K562 (cell line): Measurements from ENCODE around the gene FSTL4. TPM values are rescaled to one million over a fixed set of nuclear protein-coding genes. Genes with fewer than 3 reads are reported as not detected.

Experiments
- ATAC-seq: fragments of 200-7000 bp; cut with Tn5 transposase; 3 replicates; pipeline ENCODE4 v1.9.1; 2020; ENCODE audit warnings: moderate library complexity
- BruUV-seq: library from RNA; stranded (reverse); fragments of 400-500 nt; replicated peaks from 2 replicates; lab custom pipeline; 2021; lab: Mats Ljungman, UMichigan
- CTCF ChIA-PET: fragments of 300-600 bp; formaldehyde crosslinking; extraction: SDS; loops from one replicate; lab custom pipeline; 2021; ENCODE audit warnings: low intra/inter-chr PET ratio; lab: Yijun Ruan, JAX
- POLR2A ChIA-PET: fragments of 300-600, 350-650 bp; sonication (Branson Sonifier 250); formaldehyde crosslinking; extraction: SDS; loops from one replicate; lab custom pipeline; 2021; ENCODE audit warnings: antibody characterized with exemption, inconsistent platforms; lab: Yijun Ruan, JAX
- DNase-seq, 4 experiments: peaks; one replicate each; pipeline versions ENCODE4 v3.0.0 to v3.0.0-alpha.2; 2011 to 2018; ENCODE audit warnings: low spot score in 3 of 4, mixed read lengths in 3 of 4; ENCODE audit errors: extremely low read depth in 1 of 4
- FAIRE-seq: peaks from 2 replicates; lab custom pipeline; 2011; peaks lifted over from hg19 to GRCh38; lab: Jason Lieb, UNC
- H2AFZ ChIP-seq: 2 replicates; pipeline ENCODE4 v1.6.0; 2011; ENCODE audit warnings: low read depth, low read length, control low read depth, inconsistent platforms
- H3K27ac ChIP-seq: fragments of 200-600 bp; 3 replicates; pipeline ENCODE4 v1.8.0; 2011; ENCODE audit warnings: low read depth, mild to moderate bottlenecking, control low read depth, inconsistent platforms, low read length, moderate library complexity, mixed read lengths; ENCODE audit errors: extremely low read depth
- H3K27me3 ChIP-seq, 2 experiments: fragments of 300-600 bp in 1 of 2; 2 replicates in 1 of 2; 3 replicates in 1 of 2; pipeline versions ENCODE4 v1.6.0 to v1.8.0; 2011; ENCODE audit warnings: inconsistent platforms in 2 of 2, low read length in 2 of 2, mild to moderate bottlenecking in 1 of 2, mixed read lengths in 1 of 2, moderate library complexity in 1 of 2; ENCODE audit not compliant: control insufficient read depth in 2 of 2, insufficient read depth in 2 of 2
- H3K36me3 ChIP-seq: fragments of 300-600 bp; 3 replicates; pipeline ENCODE4 v1.8.0; 2011; ENCODE audit warnings: mild to moderate bottlenecking, low read length, inconsistent platforms; ENCODE audit not compliant: control insufficient read depth, insufficient read depth
- H3K4me1 ChIP-seq, 2 experiments: fragments of 200-600 bp in 1 of 2; replicated peaks in 1 of 2; 2 replicates in 1 of 2; 3 replicates in 1 of 2; pipeline versions ENCODE4 v1.5.1 to v1.8.0; 2011; ENCODE audit warnings: inconsistent platforms in 2 of 2, low read length in 2 of 2, mild to moderate bottlenecking in 1 of 2, mixed read lengths in 1 of 2, moderate library complexity in 1 of 2; ENCODE audit not compliant: control insufficient read depth in 2 of 2, insufficient read depth in 2 of 2
- H3K4me2 ChIP-seq: 2 replicates; pipeline ENCODE4 v1.6.1; 2011; ENCODE audit warnings: low read length, control low read depth, inconsistent platforms, mixed read lengths; ENCODE audit not compliant: insufficient read depth
- H3K4me3 ChIP-seq: fragments of 200-600 bp; sonication (generic), shearing (Covaris generic); 2 replicates; pipeline ENCODE4 v1.5.1; 2016; ENCODE audit warnings: control low read depth, inconsistent platforms
- H3K79me2 ChIP-seq: fragments of 200-600 bp; 3 replicates; pipeline ENCODE4 v1.8.0; 2011; ENCODE audit warnings: low read length, inconsistent platforms; ENCODE audit not compliant: control insufficient read depth, insufficient read depth
- H3K9ac ChIP-seq, 2 experiments: 2 replicates each; pipeline versions ENCODE4 v1.6.0 to v1.6.1; 2011; ENCODE audit warnings: low read depth in 2 of 2, low read length in 2 of 2, control low read depth in 1 of 2, inconsistent platforms in 1 of 2, mild to moderate bottlenecking in 1 of 2, mixed read lengths in 1 of 2; ENCODE audit not compliant: insufficient read depth in 1 of 2
- H3K9me1 ChIP-seq: one replicate; pipeline ENCODE4 v1.6.0; 2011; ENCODE audit warnings: inconsistent platforms, mild to moderate bottlenecking, low read length, moderate library complexity; ENCODE audit not compliant: control insufficient read depth, insufficient read depth
- H3K9me3 ChIP-seq: replicated peaks from 2 replicates; pipeline ENCODE4 v1.5.1; 2011; ENCODE audit warnings: low read depth, low read length, inconsistent platforms; ENCODE audit not compliant: control insufficient read depth, insufficient read depth
- H4K20me1 ChIP-seq: replicated peaks from 2 replicates; pipeline ENCODE4 v1.6.1; 2011; ENCODE audit warnings: low read length, inconsistent platforms, mixed read lengths; ENCODE audit not compliant: control insufficient read depth, insufficient read depth
- ARID2 ChIP-seq: fragments of 450-650 bp; IDR thresholded peaks from 2 replicates; pipeline ENCODE4 v1.6.1; 2017; ENCODE audit warnings: antibody characterized with exemption, mild to moderate bottlenecking
- BRD4 ChIP-seq: fragments of 200-600 bp; sonication (generic); IDR thresholded peaks from 2 replicates; pipeline ENCODE4 v1.6.1; 2017; ENCODE audit warnings: inconsistent platforms
- EP300 ChIP-seq: IDR thresholded peaks from 2 replicates; pipeline ENCODE4 v1.6.1; 2012; ENCODE audit warnings: low read length, improper control_type of control experiment
- ETV6 ChIP-seq, 3 experiments: fragments of 150-350 bp in 1 of 3; sonication (generic) in 1 of 3; formaldehyde crosslinking in 1 of 3; IDR thresholded peaks; 2 replicates each; pipeline versions ENCODE4 v1.6.1 to v1.8.0; 2014 to 2022; ENCODE audit warnings: borderline replicate concordance in 2 of 3, low read depth in 2 of 3, antibody characterized with exemption in 1 of 3, low read length in 1 of 3, mild to moderate bottlenecking in 1 of 3, missing genetic modification reagents in 1 of 3
- FOXK1 ChIP-seq: sonication (generic); formaldehyde crosslinking; IDR thresholded peaks from 2 replicates; pipeline ENCODE4 v1.8.0; 2022; ENCODE audit warnings: missing genetic modification reagents, mild to moderate bottlenecking, borderline replicate concordance
- HMG20A ChIP-seq: fragments of 450-650 bp; formaldehyde crosslinking; conservative IDR thresholded peaks from 2 replicates; pipeline ENCODE4 v1.4.0; 2020; ENCODE audit warnings: mild to moderate bottlenecking, mixed read lengths
- MYNN ChIP-seq, 2 experiments: sonication (generic); formaldehyde crosslinking in 1 of 2; IDR thresholded peaks; 2 replicates each; pipeline versions ENCODE4 v1.5.0 to v1.6.1; 2016 to 2020; ENCODE audit warnings: antibody characterized with exemption in 1 of 2, missing genetic modification reagents in 1 of 2
- NCOA2 ChIP-seq, 2 experiments: fragments of 450-650 bp; IDR thresholded peaks; 2 replicates each; pipeline ENCODE4 v1.6.1; 2018; ENCODE audit warnings: mild to moderate bottlenecking in 2 of 2, moderate library complexity in 1 of 2; ENCODE audit not compliant: partially characterized antibody in 2 of 2
- SOX6 ChIP-seq: fragments of 450-650 bp; IDR thresholded peaks from 2 replicates; pipeline ENCODE4 v1.6.1; 2014; ENCODE audit warnings: mild to moderate bottlenecking
- SRSF1 ChIP-seq: fragments of 200-400 bp; formaldehyde crosslinking; IDR thresholded peaks from 2 replicates; pipeline ENCODE4 v1.6.1; 2017; ENCODE audit warnings: mild to moderate bottlenecking, low read depth, low read length, moderate library complexity
- TCF3 ChIP-seq: sonication (generic); formaldehyde crosslinking; IDR thresholded peaks from 2 replicates; pipeline ENCODE4 v1.4.0; 2020; ENCODE audit warnings: mild to moderate bottlenecking, missing genetic modification reagents
- ZFX ChIP-seq: sonication (generic); formaldehyde crosslinking; IDR thresholded peaks from 2 replicates; pipeline ENCODE4 v1.8.0; 2022; ENCODE audit warnings: mild to moderate bottlenecking, missing genetic modification reagents, moderate library complexity
- ZNF124 ChIP-seq: sonication (generic); formaldehyde crosslinking; IDR thresholded peaks from 2 replicates; pipeline ENCODE4 v1.8.1; 2022; ENCODE audit warnings: missing genetic modification reagents
- ZNF165 ChIP-seq: fragments of 250-450 bp; sonication (Bioruptor Pico); IDR thresholded peaks from 2 replicates; pipeline ENCODE4 v1.4.0; 2020; ENCODE audit warnings: borderline replicate concordance
- WGBS: fragments of 100-300 bp; shearing (Covaris generic); methylation state at CpG from one replicate; pipeline ENCODE4 v1.1.6; 2016; ENCODE audit warnings: low coverage, mixed read lengths; ENCODE audit not compliant: insufficient coverage; ENCODE audit errors: missing lambda C conversion rate; 5-methylcytosine and 5-hydroxymethylcytosine counted together
- in situ Hi-C: fragments of 300-500 bp; cut with MboI; formaldehyde crosslinking; loops from 4 replicates; pipeline ENCODE4 v1.15.0; 2018; ENCODE audit warnings: inconsistent platforms, mixed read lengths
- intact Hi-C: fragments of 100-400 bp; cut with micrococcal nuclease; formaldehyde crosslinking; loops from 2 replicates; pipeline ENCODE4 v1.14.2; 2022
- polyA plus RNA-seq, 8 experiments: library from polyadenylated mRNA; depleted of rRNA in 4 of 8; stranded (reverse) in 5 of 8; unstranded in 3 of 8; fragments of >200 nt; fragmentation: Nextera tagmentation in 2 of 8; fragmentation: Illumina TruSeq in 1 of 8; extraction: Ambion mirVana in 2 of 8; extraction: Trizol in 1 of 8; gene quantifications; 2 replicates each; pipeline versions ENCODE4 v1.2.1 to v1.2.3, GENCODE V29; 2011 to 2014; ENCODE audit warnings: inconsistent platforms in 1 of 8, missing spikeins in 1 of 8
- total RNA-seq, 7 experiments: library from RNA; depleted of rRNA in 6 of 7; stranded (reverse); fragments of >200 nt in 6 of 7; fragmentation: Illumina TruSeq in 2 of 7; extraction: Trizol in 2 of 7; gene quantifications; 2 replicates each; pipeline versions ENCODE4 v1.2.1 to v1.2.3, GENCODE V29; 2011 to 2021; ENCODE audit warnings: low replicate concordance in 1 of 7
- TF ChIP-seq, protein P1 (sequence below): IDR thresholded peaks from 2 replicates; pipeline ENCODE4 v1.6.1; 2014; ENCODE audit warnings: antibody characterized with exemption
- TF ChIP-seq, protein P2 (sequence below), 2 experiments: fragments of 450-650 bp; conservative IDR thresholded peaks; 2 replicates each; pipeline ENCODE4 v1.6.1; 2017; ENCODE audit warnings: mild to moderate bottlenecking in 2 of 2, moderate library complexity in 2 of 2
- TF ChIP-seq, protein P3 (sequence below): fragments of 250-450 bp; sonication (Bioruptor Pico); IDR thresholded peaks from 2 replicates; pipeline ENCODE4 v1.4.0; 2020; ENCODE audit warnings: mild to moderate bottlenecking, moderate library complexity

The FSTL4 gene
- total and polyA plus RNA-seq, 9 of the 15 experiments (the other 6 are each of a cell fraction or from before 2014, with no cell fraction given): 0.08 to 0.18 (median 0.10) TPM; not detected in 5

DNA sequence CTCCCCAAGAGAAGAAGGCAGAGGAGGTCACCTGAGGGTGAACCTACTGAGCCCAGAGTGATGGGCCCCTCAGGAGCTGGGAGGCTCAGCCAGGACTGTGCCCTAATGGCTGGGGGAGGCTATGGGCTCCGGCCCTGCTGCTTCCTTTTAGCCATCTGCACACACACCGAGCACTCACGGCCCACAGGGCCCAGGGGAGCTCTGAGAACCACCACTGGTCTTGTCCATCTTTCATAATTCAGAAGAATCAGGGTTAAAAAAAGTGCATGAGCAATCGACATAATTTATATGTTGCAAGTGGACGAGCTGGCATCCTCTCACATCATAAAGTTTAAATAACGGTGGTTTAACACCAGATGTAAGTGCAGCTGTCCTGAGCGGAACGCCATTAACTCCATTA, 162.1 kb downstream of the FSTL4 start (continued):
- TF ChIP-seq, protein P1, sequence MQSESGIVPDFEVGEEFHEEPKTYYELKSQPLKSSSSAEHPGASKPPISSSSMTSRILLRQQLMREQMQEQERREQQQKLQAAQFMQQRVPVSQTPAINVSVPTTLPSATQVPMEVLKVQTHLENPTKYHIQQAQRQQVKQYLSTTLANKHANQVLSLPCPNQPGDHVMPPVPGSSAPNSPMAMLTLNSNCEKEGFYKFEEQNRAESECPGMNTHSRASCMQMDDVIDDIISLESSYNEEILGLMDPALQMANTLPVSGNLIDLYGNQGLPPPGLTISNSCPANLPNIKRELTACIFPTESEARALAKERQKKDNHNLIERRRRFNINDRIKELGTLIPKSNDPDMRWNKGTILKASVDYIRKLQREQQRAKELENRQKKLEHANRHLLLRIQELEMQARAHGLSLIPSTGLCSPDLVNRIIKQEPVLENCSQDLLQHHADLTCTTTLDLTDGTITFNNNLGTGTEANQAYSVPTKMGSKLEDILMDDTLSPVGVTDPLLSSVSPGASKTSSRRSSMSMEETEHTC: no peak
- TF ChIP-seq EP300: no peak

DNA sequence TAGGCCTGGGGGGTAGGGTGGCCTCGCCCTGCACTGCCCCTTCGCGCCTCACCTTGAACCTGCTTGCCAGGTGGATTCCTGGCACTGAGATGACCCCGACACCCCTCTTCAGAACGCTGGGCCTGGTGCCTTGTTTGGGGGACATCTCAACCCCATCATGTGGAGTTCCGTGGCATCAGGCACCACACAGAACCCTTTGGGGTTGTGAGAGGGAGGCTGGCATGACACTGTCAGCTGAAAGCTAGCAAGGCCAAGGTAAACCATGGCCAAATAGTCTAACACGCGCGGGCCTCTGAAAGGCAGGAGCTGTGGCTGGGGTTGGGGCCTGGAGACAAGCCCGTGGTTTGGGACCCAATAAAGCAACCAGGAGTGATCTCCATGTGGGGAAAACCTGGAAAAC, 163.2 kb downstream of the FSTL4 start:
- Histone ChIP-seq H2AFZ (no peak overlapping the region), H4K20me1 (no peaks in the 10 kb centered on the region; the same call in 1 of the 2 replicates), H3K27me3 (peaks cover 0 to 44% of the 10 kb centered on the region in 2 experiments; a peak in 3 of 5 replicates), H3K9ac (no peak overlapping the region), H3K4me1 (no peaks in the 10 kb centered on the region), H3K9me3 (no peaks in the 10 kb centered on the region), H3K27ac (no peak overlapping the region), H3K36me3 (no peaks in the 10 kb centered on the region), H3K79me2 (no peaks in the 10 kb centered on the region), H3K4me3 (no peak overlapping the region), H3K4me2 (no peak overlapping the region), H3K9me1 (no peaks in the 10 kb centered on the region)
- FAIRE-seq (no peak), ATAC-seq (no peak), DNase-seq (no peak)
- CTCF ChIA-PET: no interaction called here
- 2% methylated on average over 10 of the region's 10 CpGs for WGBS
- in situ Hi-C loops (no loop called here), intact Hi-C loops (no loop called here)
- POLR2A ChIA-PET: interaction anchor here (1.1 kb wide), 1 partner anchor 10 kb away, joined by 4 read pairs; no protein-coding TSS in a partner anchor
- no TSS peak for BruUV-seq
- TF ChIP-seq MYNN (IDR thresholded peaks at IDR 0.05) (no peak), MYNN (CRISPR knock-in tag; IDR thresholded peaks at IDR 0.05) (no peak), ZFX (CRISPR knock-in tag) (no peak), HMG20A (CRISPR knock-in tag) (no peak), TCF3 (CRISPR knock-in tag) (no peak), ETV6 (IDR thresholded peaks at IDR 0.05; ENCODE audit: borderline replicate concordance in 1 of 2, low read depth in 2 of 2, low read length in 1 of 2) (no peak), ETV6 (CRISPR knock-in tag; IDR thresholded peaks at IDR 0.05; ENCODE audit: borderline replicate concordance) (no peak), SRSF1 (no peak), ZNF124 (CRISPR knock-in tag) (no peak), ARID2 (no peak), FOXK1 (CRISPR knock-in tag) (no peak), SOX6 (no peak), NCOA2 (IDR thresholded peaks at IDR 0.05; ENCODE audit: partially characterized antibody in 2 of 2) (no peak), ZNF165 (no peak), BRD4 (no peak)
- TF ChIP-seq, protein P2, sequence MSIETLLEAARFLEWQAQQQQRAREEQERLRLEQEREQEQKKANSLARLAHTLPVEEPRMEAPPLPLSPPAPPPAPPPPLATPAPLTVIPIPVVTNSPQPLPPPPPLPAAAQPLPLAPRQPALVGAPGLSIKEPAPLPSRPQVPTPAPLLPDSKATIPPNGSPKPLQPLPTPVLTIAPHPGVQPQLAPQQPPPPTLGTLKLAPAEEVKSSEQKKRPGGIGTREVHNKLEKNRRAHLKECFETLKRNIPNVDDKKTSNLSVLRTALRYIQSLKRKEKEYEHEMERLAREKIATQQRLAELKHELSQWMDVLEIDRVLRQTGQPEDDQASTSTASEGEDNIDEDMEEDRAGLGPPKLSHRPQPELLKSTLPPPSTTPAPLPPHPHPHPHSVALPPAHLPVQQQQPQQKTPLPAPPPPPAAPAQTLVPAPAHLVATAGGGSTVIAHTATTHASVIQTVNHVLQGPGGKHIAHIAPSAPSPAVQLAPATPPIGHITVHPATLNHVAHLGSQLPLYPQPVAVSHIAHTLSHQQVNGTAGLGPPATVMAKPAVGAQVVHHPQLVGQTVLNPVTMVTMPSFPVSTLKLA (conservative IDR thresholded peaks at IDR 0.05): no peak
- TF ChIP-seq, protein P3, sequence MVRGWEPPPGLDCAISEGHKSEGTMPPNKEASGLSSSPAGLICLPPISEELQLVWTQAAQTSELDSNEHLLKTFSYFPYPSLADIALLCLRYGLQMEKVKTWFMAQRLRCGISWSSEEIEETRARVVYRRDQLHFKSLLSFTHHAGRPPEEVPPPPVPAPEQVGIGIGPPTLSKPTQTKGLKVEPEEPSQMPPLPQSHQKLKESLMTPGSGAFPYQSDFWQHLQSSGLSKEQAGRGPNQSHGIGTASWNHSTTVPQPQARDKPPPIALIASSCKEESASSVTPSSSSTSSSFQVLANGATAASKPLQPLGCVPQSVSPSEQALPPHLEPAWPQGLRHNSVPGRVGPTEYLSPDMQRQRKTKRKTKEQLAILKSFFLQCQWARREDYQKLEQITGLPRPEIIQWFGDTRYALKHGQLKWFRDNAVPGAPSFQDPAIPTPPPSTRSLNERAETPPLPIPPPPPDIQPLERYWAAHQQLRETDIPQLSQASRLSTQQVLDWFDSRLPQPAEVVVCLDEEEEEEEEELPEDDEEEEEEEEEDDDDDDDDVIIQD (CRISPR knock-in tag): no peak
